AG20443 (cell line): ENCODE results near the gene SHISA6.

ENCODE experiments used
- DNase-seq: peaks from one replicate; pipeline ENCODE4 v3.0.0; 2012; ENCODE audit warnings: low spot score, mixed read lengths

Gene SHISA6

DNA sequence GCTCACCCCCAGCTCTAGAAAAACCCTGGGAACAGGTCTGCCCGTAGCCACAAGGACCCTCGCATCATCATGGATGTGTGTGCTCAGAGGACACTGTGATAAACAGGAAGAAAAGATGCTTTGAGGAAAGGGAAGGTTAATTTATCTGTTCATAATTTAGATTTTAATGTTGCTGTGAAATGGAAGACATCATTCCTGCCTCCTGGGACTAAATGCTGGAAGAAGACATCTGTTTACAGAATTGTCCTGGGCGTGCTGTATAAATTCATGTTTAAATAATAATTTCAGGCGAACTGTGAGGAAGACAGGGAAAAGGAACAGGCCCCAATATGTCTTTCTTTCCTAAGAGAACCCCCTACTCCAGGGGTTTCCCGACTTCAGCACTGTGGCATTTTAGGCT, 112.6 kb downstream of the SHISA6 start:
- DNase-seq: no peak

DNA sequence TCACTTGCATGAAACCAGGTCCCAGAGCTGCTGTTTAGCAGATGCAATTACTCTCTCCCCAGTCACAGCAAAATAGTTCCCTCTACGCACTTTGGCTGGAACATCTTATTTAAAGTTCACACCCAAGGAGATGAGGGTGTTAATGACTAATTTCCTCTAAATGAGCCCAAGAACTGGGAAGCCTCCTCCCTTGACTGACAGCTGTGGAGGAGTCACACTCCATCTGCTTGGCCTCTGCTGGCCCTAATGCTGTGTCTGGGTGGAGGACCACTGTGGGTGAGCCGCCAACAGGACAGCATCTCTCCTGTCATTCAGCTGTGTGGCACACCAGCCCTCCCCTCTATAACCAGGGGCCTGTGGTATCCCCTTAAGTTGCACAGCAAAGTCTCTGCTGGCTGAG, 115.4 kb downstream of the SHISA6 start:
- DNase-seq: no peak

DNA sequence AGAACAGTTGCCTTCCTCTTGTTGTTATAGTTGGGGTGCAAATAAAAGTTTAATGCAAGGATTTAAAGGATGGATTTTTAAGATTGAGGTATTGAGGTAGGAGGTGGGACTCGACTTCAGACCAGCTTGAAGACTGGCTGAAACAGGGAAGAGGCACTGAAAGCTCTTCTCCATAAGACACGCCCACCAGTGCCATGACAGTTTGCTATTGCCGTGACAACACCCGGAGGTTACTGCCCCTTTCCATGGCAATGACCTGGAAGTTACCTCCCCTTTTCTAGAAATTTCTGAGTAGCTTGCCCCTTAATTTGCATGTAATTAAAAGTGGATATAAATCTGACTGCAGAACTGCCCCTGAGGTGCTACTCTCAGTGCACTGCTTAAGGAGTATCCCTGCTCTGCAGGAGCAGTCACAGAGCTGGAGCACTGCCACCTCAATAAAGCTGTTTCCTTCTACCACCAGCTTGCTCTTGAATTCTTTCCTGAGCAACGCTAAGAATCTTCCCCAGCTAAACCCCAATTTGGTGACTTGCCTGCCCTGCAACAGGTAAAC, 122.6 kb downstream of the SHISA6 start:
- no peak for DNase-seq

GRCh38 chr17:11366272-11366850, 125.3 kb downstream of the SHISA6 start:
- no peak for DNase-seq

GRCh38 chr17:11369575-11369974, 128.6 kb downstream of the SHISA6 start:
- no peak for DNase-seq

GRCh38 chr17:11372692-11373091, 131.7 kb downstream of the SHISA6 start:
- no peak for DNase-seq

DNA sequence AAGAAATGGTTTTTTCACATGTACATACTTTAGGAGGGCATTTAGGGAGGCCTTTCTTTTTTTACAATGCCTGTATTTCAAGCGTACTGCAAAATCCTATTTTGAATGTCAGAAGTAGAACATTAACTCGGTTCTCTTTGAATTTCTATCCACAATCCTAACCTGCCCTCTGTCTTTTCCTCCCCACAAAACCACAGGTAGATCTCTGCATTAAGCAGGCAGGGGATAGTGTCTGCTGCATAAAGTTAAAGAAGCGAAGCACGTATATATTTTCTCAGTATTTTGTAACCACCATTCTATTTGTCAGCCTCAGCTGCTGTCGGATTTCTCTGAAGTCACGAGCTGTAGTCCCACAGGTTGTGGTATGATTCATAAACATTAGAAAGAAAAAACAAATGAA, 137.5 kb downstream of the SHISA6 start:
- no peak for DNase-seq

GRCh38 chr17:11380761-11381160, 139.7 kb downstream of the SHISA6 start:
- no peak for DNase-seq

DNA sequence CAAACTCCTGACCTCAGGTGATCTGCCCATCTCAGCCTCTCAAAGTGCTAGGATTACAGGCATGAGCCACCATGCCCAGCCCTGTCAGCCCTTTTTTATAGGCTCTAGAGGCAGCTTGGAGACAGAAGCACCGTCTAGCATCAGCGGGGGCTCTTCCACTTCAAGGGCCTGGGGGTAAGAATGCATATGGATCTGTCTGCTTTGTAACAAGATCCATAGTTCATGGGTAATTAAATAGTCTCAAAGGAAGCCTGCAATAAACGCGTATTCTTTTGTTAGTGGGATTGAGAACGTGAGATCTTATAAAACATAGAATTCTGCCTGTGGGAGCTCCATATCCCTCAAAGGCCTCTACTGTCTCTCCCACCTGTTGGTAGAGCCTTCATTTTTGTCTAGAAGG, 142.1 kb downstream of the SHISA6 start:
- DNase-seq: no peak

GRCh38 chr17:11384131-11384530, 143.1 kb downstream of the SHISA6 start:
- DNase-seq: no peak

- DNase-seq: no peak
Observed at GRCh38 chr17:11387610-11388009, 146.6 kb downstream of the SHISA6 start.

GRCh38 chr17:11388054-11388453, 147.0 kb downstream of the SHISA6 start:
- no peak for DNase-seq

DNA sequence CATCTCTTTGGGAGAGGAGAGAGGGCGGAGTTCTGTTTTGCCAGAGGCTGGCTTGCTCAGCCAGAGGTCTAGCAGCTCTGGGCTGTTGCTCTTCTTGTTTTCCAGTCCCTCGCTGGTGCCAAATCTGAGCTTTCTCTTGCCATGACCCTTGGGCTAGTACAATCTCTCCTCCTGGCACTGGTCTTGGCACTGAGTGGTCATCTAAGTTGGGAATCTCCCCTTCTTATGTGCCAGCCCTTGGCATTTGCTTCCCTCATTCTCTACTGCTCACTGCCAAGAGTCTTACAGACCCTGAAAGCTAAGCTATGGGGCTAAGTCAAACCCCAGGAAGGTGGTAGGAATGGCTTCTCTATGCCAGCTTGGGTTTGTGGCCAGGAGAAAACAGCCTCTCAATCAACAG, 148.6 kb downstream of the SHISA6 start:
- DNase-seq: no peak

GRCh38 chr17:11391134-11391533, 150.1 kb downstream of the SHISA6 start:
- DNase-seq: no peak

- no peak for DNase-seq
Observed at GRCh38 chr17:11404431-11405276, 163.6 kb downstream of the SHISA6 start.

GRCh38 chr17:11406716-11407115, 165.7 kb downstream of the SHISA6 start:
- no peak for DNase-seq

GRCh38 chr17:11412654-11413053, 171.6 kb downstream of the SHISA6 start:
- no peak for DNase-seq

DNA sequence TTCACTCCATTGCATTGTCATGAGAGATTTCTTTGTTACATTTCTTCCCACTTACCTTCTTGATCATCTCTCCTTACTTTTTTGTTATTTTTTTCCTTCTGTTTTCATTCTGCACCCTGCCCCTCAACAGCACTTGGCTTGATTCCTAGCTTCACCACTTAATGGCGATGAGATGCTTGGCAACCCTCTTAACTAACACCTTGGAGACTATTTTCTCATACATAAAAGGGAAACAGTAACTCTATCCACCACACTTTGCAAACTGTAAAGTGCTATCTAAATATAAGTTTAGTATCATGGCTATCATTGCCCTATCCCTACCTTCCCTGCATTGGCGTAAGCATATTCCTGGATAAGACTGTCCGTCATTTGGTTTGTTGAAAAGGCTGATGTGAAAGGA, 177.3 kb downstream of the SHISA6 start:
- DNase-seq: no peak

DNA sequence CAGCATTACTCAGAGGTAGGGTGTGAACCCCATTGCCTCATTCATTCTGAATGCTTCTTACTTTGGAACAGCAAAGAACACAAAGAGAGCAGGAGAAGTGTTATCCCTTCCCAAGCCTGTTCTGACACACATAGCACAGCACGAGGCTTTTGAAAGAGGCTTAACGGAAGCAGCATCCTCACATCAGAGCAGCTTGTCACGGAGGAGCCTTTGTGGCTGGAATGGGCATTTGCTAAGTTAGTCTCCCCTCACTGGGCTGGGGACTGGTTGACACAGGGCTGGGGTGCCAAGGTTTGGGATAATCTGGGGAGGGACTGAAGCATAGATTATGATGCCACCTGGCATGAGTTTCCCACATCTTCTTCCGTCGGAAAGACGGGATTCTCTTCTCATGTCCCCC, 189.7 kb downstream of the SHISA6 start:
- DNase-seq: no peak

DNA sequence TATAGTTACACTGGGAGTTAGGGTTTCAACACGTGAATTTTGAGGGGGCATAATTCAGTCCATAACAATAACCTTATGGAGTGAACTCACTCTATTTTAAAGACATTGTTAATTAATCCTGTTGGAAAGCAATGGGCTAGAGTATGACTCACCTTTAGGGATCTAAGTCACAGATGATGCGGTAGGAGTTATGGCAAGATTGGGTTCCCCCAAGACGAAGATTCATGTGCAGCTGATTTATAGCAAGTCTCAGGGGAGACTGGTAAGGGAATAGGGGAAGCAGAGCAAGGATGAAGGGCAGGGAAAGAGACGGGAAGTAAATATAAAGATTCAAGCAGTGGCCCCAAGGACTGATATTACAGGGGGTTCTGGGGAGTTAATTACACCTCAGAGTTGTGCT, 197.7 kb downstream of the SHISA6 start:
- no peak for DNase-seq

- DNase-seq: no peak
Observed at GRCh38 chr17:11441004-11441403, 200.0 kb downstream of the SHISA6 start.

- no peak for DNase-seq
Observed at GRCh38 chr17:11446316-11446715, 205.3 kb downstream of the SHISA6 start.

DNA sequence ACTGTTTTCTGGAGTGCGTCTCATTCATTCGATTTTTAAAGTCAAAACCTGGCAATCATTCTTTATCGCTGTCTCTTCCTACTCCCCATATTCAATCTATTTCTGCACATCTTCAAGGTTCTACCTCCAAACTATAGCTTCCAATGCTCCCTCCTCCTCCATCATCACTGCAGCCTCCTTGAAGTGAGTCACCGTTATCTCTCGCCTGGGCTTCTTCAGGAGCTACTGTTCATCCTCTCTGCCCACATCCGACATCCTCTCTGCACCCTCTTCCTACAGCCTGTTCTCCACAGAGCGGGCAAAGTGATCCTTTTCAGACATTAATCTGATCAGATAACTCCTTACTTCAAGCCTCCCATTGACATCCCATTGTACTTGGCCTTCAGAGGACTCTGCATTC, 213.1 kb downstream of the SHISA6 start:
- DNase-seq: no peak

DNA sequence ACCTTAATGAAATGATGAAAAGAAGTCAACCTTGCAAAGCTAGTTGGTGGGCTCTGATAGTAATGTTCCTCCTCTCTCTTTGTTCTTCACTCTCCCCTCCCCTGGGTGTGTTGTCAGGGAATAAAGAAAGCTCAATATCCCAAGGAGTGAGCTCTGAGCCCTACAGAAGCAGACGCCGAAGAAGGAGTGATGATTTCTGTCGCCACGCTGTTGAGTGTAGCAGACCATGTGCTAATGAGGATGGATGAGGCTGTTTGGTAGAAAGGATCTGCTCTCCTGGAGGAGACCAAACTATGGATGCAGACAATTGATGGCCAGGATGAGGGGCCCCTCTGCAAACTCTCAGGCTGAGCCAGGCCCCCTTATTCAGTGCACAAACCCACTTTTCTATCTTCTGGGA, 217.3 kb downstream of the SHISA6 start:
- DNase-seq: no peak
